Measurements from ENCODE around the gene PSMB7.

PSMB7 gene

GRCh38 chr9:124356745-124357390, 58.4 kb downstream of the PSMB7 start:
- H3K9ac ChIP-seq (ENCODE audit: low read length), result no peak overlapping the region
- H3K27me3 ChIP-seq (ENCODE audit: control insufficient read depth, insufficient read depth, low read length), result no peaks in the 10 kb centered on the region
- peaks cover 9% of the 10 kb centered on the region for H3K36me3 ChIP-seq (ENCODE audit: control insufficient read depth, insufficient read depth, low read length)

GRCh38 chr9:124355941-124356744, 59.1 kb downstream of the PSMB7 start:
- Histone ChIP-seq H3K4me1 (ENCODE audit: control insufficient read depth, insufficient read depth, low read length) (no peaks in the 10 kb centered on the region), H3K27me3 (ENCODE audit: control insufficient read depth, insufficient read depth, low read length) (no peaks in the 10 kb centered on the region), H3K4me3 (ENCODE audit: low read length) (no peak overlapping the region), H3K36me3 (ENCODE audit: control insufficient read depth, insufficient read depth, low read length) (peaks cover 10% of the 10 kb centered on the region), H3K9me3 (ENCODE audit: control insufficient read depth, low read length) (no peaks in the 10 kb centered on the region), H3K9ac (ENCODE audit: low read length) (no peak overlapping the region)

More at GRCh38 chr9:124356745-124357390, 58.4 kb downstream of the PSMB7 start:
- no peaks in the 10 kb centered on the region for H3K4me1 ChIP-seq (ENCODE audit: control insufficient read depth, insufficient read depth, low read length)
- H3K9me3 ChIP-seq (ENCODE audit: control insufficient read depth, low read length), result no peaks in the 10 kb centered on the region
- no peak overlapping the region for H3K4me3 ChIP-seq (ENCODE audit: low read length)

- Histone ChIP-seq H3K27me3 (ENCODE audit: control insufficient read depth, insufficient read depth, low read length) (no peaks in the 10 kb centered on the region), H3K36me3 (ENCODE audit: control insufficient read depth, insufficient read depth, low read length) (peaks cover 19% of the 10 kb centered on the region), H3K4me1 (ENCODE audit: control insufficient read depth, insufficient read depth, low read length) (no peaks in the 10 kb centered on the region), H3K9ac (ENCODE audit: low read length) (no peak overlapping the region), H3K4me3 (ENCODE audit: low read length) (no peak overlapping the region), H3K9me3 (ENCODE audit: control insufficient read depth, low read length) (no peaks in the 10 kb centered on the region)
These were observed 60.0 kb downstream of the PSMB7 start for GRCh38 chr9:124355039-124355940.

GRCh38 chr9:124354346-124355038, 60.8 kb downstream of the PSMB7 start:
- H3K9ac ChIP-seq (ENCODE audit: low read length), result no peak overlapping the region
- H3K9me3 ChIP-seq (ENCODE audit: control insufficient read depth, low read length), result no peaks in the 10 kb centered on the region
- H3K4me3 ChIP-seq (ENCODE audit: low read length), result no peak overlapping the region
- H3K27me3 ChIP-seq (ENCODE audit: control insufficient read depth, insufficient read depth, low read length), result no peaks in the 10 kb centered on the region
- peaks cover 25% of the 10 kb centered on the region for H3K36me3 ChIP-seq (ENCODE audit: control insufficient read depth, insufficient read depth, low read length)
- H3K4me1 ChIP-seq (ENCODE audit: control insufficient read depth, insufficient read depth, low read length), result no peaks in the 10 kb centered on the region

- H3K27me3 ChIP-seq (ENCODE audit: control insufficient read depth, insufficient read depth, low read length), result no peaks in the 10 kb centered on the region
- no peaks in the 10 kb centered on the region for H3K4me1 ChIP-seq (ENCODE audit: control insufficient read depth, insufficient read depth, low read length)
- H3K9me3 ChIP-seq (ENCODE audit: control insufficient read depth, low read length), result no peaks in the 10 kb centered on the region
- H3K9ac ChIP-seq (ENCODE audit: low read length), result no peak overlapping the region
- no peak overlapping the region for H3K4me3 ChIP-seq (ENCODE audit: low read length)
- peaks cover 26% of the 10 kb centered on the region for H3K36me3 ChIP-seq (ENCODE audit: control insufficient read depth, insufficient read depth, low read length)
These were observed 61.4 kb downstream of the PSMB7 start for GRCh38 chr9:124353811-124354274.

GRCh38 chr9:124353166-124353768, 62.0 kb downstream of the PSMB7 start:
- no peaks in the 10 kb centered on the region for H3K27me3 ChIP-seq (ENCODE audit: control insufficient read depth, insufficient read depth, low read length)
- no peak overlapping the region for H3K9ac ChIP-seq (ENCODE audit: low read length)
- H3K4me1 ChIP-seq (ENCODE audit: control insufficient read depth, insufficient read depth, low read length), result no peaks in the 10 kb centered on the region
- peaks cover 31% of the 10 kb centered on the region for H3K36me3 ChIP-seq (ENCODE audit: control insufficient read depth, insufficient read depth, low read length)
- H3K4me3 ChIP-seq (ENCODE audit: low read length), result no peak overlapping the region
- H3K9me3 ChIP-seq (ENCODE audit: control insufficient read depth, low read length), result no peaks in the 10 kb centered on the region

- no peaks in the 10 kb centered on the region for H3K27me3 ChIP-seq (ENCODE audit: control insufficient read depth, insufficient read depth, low read length)
- no peaks in the 10 kb centered on the region for H3K9me3 ChIP-seq (ENCODE audit: control insufficient read depth, low read length)
- H3K4me1 ChIP-seq (ENCODE audit: control insufficient read depth, insufficient read depth, low read length), result no peaks in the 10 kb centered on the region
- no peak overlapping the region for H3K9ac ChIP-seq (ENCODE audit: low read length)
- no peak overlapping the region for H3K4me3 ChIP-seq (ENCODE audit: low read length)
- peaks cover 31% of the 10 kb centered on the region for H3K36me3 ChIP-seq (ENCODE audit: control insufficient read depth, insufficient read depth, low read length)
These were observed 62.6 kb downstream of the PSMB7 start for GRCh38 chr9:124352616-124353015.

GRCh38 chr9:124351672-124352468, 63.4 kb downstream of the PSMB7 start:
- Histone ChIP-seq H3K9me3 (ENCODE audit: control insufficient read depth, low read length) (no peaks in the 10 kb centered on the region), H3K4me3 (ENCODE audit: low read length) (no peak overlapping the region), H3K4me1 (ENCODE audit: control insufficient read depth, insufficient read depth, low read length) (no peaks in the 10 kb centered on the region), H3K9ac (ENCODE audit: low read length) (no peak overlapping the region), H3K36me3 (ENCODE audit: control insufficient read depth, insufficient read depth, low read length) (peaks cover 31% of the 10 kb centered on the region), H3K27me3 (ENCODE audit: control insufficient read depth, insufficient read depth, low read length) (no peaks in the 10 kb centered on the region)

- Histone ChIP-seq H3K9me3 (ENCODE audit: control insufficient read depth, low read length) (no peaks in the 10 kb centered on the region), H3K4me1 (ENCODE audit: control insufficient read depth, insufficient read depth, low read length) (no peaks in the 10 kb centered on the region), H3K36me3 (ENCODE audit: control insufficient read depth, insufficient read depth, low read length) (peaks cover 31% of the 10 kb centered on the region), H3K9ac (ENCODE audit: low read length) (no peak overlapping the region), H3K27me3 (ENCODE audit: control insufficient read depth, insufficient read depth, low read length) (no peaks in the 10 kb centered on the region), H3K4me3 (ENCODE audit: low read length) (no peak overlapping the region)
These were observed 64.6 kb downstream of the PSMB7 start for GRCh38 chr9:124350494-124351263.
